Type B pancreatic cell (in vitro differentiated cells): ENCODE data around the gene CLIC2. TPM values are rescaled to one million over a fixed set of nuclear protein-coding genes. Genes with fewer than 3 reads are reported as not detected.

Experiments used
- DNase-seq: peaks from one replicate; pipeline ENCODE4 v3.0.0; 2021; ENCODE audit warnings: mixed read lengths; ENCODE audit not compliant: unreplicated experiment; ENCODE audit errors: extremely low spot score
- H3K27ac Mint-ChIP-seq: 2 replicates; pipeline ENCODE4 v1.8.0; 2021; ENCODE audit warnings: mild to moderate bottlenecking, mixed read lengths
- H3K27me3 Mint-ChIP-seq: 2 replicates; pipeline ENCODE4 v1.8.0; 2021; ENCODE audit warnings: mixed read lengths
- H3K36me3 Mint-ChIP-seq: 2 replicates; pipeline ENCODE4 v1.8.0; 2021; ENCODE audit warnings: mixed read lengths
- H3K4me1 Mint-ChIP-seq: one replicate; pipeline ENCODE4 v1.8.0; 2021; ENCODE audit warnings: mixed read lengths; ENCODE audit not compliant: unreplicated experiment
- H3K4me3 Mint-ChIP-seq: 2 replicates; pipeline ENCODE4 v1.8.0; 2021; ENCODE audit warnings: mild to moderate bottlenecking, mixed read lengths
- H3K9me3 Mint-ChIP-seq: 2 replicates; pipeline ENCODE4 v1.8.0; 2021; ENCODE audit warnings: mixed read lengths
- total RNA-seq: library from RNA; stranded (reverse); gene quantifications from 2 replicates; pipeline ENCODE4 v1.2.1, GENCODE V29; 2021; ENCODE audit warnings: low replicate concordance
- TF ChIP-seq, protein P1 (sequence below): fragments of 200-600 bp; sonication (generic); conservative IDR thresholded peaks from 2 replicates; pipeline ENCODE4 v1.5.0; 2021; ENCODE audit warnings: antibody characterized with exemption, mild to moderate bottlenecking

The CLIC2 gene
- total RNA-seq, 1 donor from 2014 or later, result 1.3 TPM

GRCh38 chrX:155333544-155334100 lies 792 bp downstream of the CLIC2 start:
- no peaks in the 10 kb centered on the region for H3K9me3 Mint-ChIP-seq
- TF ChIP-seq, protein P1, sequence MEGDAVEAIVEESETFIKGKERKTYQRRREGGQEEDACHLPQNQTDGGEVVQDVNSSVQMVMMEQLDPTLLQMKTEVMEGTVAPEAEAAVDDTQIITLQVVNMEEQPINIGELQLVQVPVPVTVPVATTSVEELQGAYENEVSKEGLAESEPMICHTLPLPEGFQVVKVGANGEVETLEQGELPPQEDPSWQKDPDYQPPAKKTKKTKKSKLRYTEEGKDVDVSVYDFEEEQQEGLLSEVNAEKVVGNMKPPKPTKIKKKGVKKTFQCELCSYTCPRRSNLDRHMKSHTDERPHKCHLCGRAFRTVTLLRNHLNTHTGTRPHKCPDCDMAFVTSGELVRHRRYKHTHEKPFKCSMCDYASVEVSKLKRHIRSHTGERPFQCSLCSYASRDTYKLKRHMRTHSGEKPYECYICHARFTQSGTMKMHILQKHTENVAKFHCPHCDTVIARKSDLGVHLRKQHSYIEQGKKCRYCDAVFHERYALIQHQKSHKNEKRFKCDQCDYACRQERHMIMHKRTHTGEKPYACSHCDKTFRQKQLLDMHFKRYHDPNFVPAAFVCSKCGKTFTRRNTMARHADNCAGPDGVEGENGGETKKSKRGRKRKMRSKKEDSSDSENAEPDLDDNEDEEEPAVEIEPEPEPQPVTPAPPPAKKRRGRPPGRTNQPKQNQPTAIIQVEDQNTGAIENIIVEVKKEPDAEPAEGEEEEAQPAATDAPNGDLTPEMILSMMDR, result no peak
- no peaks in the 10 kb centered on the region for H3K36me3 Mint-ChIP-seq

GRCh38 chrX:155330992-155331391 lies 3.4 kb downstream of the CLIC2 start:
- TF ChIP-seq, protein P1, result no peak
- Mint-ChIP-seq H3K27me3 (peaks cover 3% of the 10 kb centered on the region), H3K36me3 (no peaks in the 10 kb centered on the region), H3K9me3 (no peaks in the 10 kb centered on the region), H3K4me1 (no peaks in the 10 kb centered on the region), H3K4me3 (no peak overlapping the region), H3K27ac (no peak overlapping the region)
- no peak for DNase-seq

More at GRCh38 chrX:155333544-155334100, 792 bp downstream of the CLIC2 start:
- no peaks in the 10 kb centered on the region for H3K4me1 Mint-ChIP-seq
- H3K4me3 Mint-ChIP-seq, result no peak overlapping the region
- H3K27me3 Mint-ChIP-seq, result peaks cover 3% of the 10 kb centered on the region
- DNase-seq, result no peak
- no peak overlapping the region for H3K27ac Mint-ChIP-seq

- TF ChIP-seq, protein P1, result no peak
- no peaks in the 10 kb centered on the region for H3K36me3 Mint-ChIP-seq
- H3K27ac Mint-ChIP-seq, result no peak overlapping the region
- H3K27me3 Mint-ChIP-seq, result peaks cover 3% of the 10 kb centered on the region
- no peak overlapping the region for H3K4me3 Mint-ChIP-seq
- H3K9me3 Mint-ChIP-seq, result no peaks in the 10 kb centered on the region
- H3K4me1 Mint-ChIP-seq, result no peaks in the 10 kb centered on the region
- no peak for DNase-seq
Observed at GRCh38 chrX:155329293-155329692, 5.1 kb downstream of the CLIC2 start.

DNA sequence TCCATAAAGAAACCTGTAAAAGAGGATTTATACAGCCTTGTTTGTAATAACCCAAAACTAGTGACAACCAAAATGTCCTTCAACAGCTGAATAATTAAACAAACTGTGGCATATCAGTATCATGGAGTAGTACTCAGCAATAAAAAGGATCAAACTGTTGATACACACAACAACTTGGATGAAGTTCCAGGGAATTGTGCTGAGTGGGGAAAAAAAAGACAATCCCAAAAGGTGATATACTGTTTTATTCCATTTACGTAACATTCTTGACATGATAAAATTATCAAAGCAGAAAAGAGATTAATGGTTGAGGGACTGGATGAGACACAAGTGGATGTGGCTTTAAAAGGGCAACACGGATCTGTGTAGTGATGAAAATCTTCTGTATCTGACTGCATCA lies 7.8 kb downstream of the CLIC2 start:
- TF ChIP-seq, protein P1, result no peak
- no peaks in the 10 kb centered on the region for H3K36me3 Mint-ChIP-seq
- H3K27me3 Mint-ChIP-seq, result peaks cover 3% of the 10 kb centered on the region
- H3K4me3 Mint-ChIP-seq, result no peak overlapping the region
- no peak for DNase-seq
- H3K9me3 Mint-ChIP-seq, result no peaks in the 10 kb centered on the region
- no peak overlapping the region for H3K27ac Mint-ChIP-seq
- no peaks in the 10 kb centered on the region for H3K4me1 Mint-ChIP-seq

GRCh38 chrX:155314260-155314659 lies 20.2 kb downstream of the CLIC2 start:
- H3K27ac Mint-ChIP-seq, result no peak overlapping the region
- DNase-seq, result no peak
- no peak overlapping the region for H3K4me3 Mint-ChIP-seq
- no peaks in the 10 kb centered on the region for H3K27me3 Mint-ChIP-seq
- peaks cover 6% of the 10 kb centered on the region for H3K9me3 Mint-ChIP-seq
- H3K36me3 Mint-ChIP-seq, result no peaks in the 10 kb centered on the region
- TF ChIP-seq, protein P1, result no peak
- H3K4me1 Mint-ChIP-seq, result no peaks in the 10 kb centered on the region

DNA sequence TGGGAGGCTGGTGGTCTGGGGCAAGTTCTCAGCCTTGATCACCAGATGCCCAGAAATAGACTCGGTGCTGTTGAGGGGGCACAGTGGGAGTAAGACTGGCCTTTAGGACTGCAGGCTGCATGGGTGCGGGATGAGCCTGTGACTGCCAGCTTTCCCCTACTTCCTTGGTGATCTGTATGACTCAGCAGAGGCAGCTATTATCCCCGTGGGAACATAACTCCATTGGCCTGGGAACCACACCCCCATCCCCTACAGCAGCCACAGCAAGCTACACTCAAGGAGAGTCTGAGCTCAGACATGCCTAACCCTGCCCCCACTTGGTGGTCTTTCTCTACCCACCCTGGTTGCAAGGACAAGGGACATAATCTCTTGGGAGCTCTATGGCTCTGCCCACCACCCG lies 20.6 kb downstream of the CLIC2 start:
- Mint-ChIP-seq H3K27ac (no peak overlapping the region), H3K36me3 (no peaks in the 10 kb centered on the region), H3K9me3 (peaks cover 6% of the 10 kb centered on the region), H3K27me3 (no peaks in the 10 kb centered on the region), H3K4me1 (no peaks in the 10 kb centered on the region), H3K4me3 (no peak overlapping the region)
- DNase-seq, result no peak
- TF ChIP-seq, protein P1, result no peak
